Lower lobe of right lung (tissue), 2 donors: ENCODE results near the gene ALKBH4. TPM values are rescaled to one million over a fixed set of nuclear protein-coding genes. Genes with fewer than 3 reads are reported as not detected.

Source experiments
- ATAC-seq, 2 donors: fragments of 200-7000 bp; cut with Tn5 transposase; one replicate each; pipeline ENCODE4 v1.9.1; 2020 to 2022; ENCODE audit warnings: mild to moderate bottlenecking in 2 of 2, moderate library complexity in 2 of 2
- DNase-seq: peaks from one replicate; pipeline ENCODE4 v3.0.0-alpha.2; 2020
- H3K27ac ChIP-seq: fragments of 200-600 bp; one replicate; pipeline ENCODE4 v1.8.0; 2022
- H3K27me3 ChIP-seq: fragments of 200-600 bp; one replicate; pipeline ENCODE4 v1.8.0; 2022; ENCODE audit warnings: low read depth
- H3K36me3 ChIP-seq: fragments of 200-600 bp; one replicate; pipeline ENCODE4 v1.8.0; 2022; ENCODE audit warnings: mild to moderate bottlenecking
- H3K4me1 ChIP-seq: fragments of 200-600 bp; one replicate; pipeline ENCODE4 v1.8.0; 2022
- H3K4me3 ChIP-seq: fragments of 200-600 bp; one replicate; pipeline ENCODE4 v1.8.0; 2022; ENCODE audit warnings: mild to moderate bottlenecking
- H3K9me3 ChIP-seq: fragments of 200-600 bp; one replicate; pipeline ENCODE4 v1.8.0; 2022
- CTCF ChIP-seq: fragments of 200-600 bp; IDR thresholded peaks from one replicate; pipeline ENCODE4 v1.8.0; 2022; ENCODE audit warnings: antibody characterized with exemption, mild to moderate bottlenecking
- intact Hi-C: fragments of 100-400 bp; cut with DNase I; formaldehyde crosslinking; loops from one replicate; pipeline ENCODE4 v1.11.0; 2022
- total RNA-seq: library from RNA; stranded (reverse); fragmentation: NEBNext Ultra II Directional; extraction: Animal tissue kit (Norgen Biotek cat#: 25700); gene quantifications from one replicate; pipeline ENCODE4 v1.2.1, GENCODE V29; 2021
- donor health status: DM: no; HTN: yes; CAD: no; lungs with severe emphysema.

Gene ALKBH4
- total RNA-seq, 1 donor from 2014 or later: 10.6 TPM

GRCh38 chr7:102429141-102429899 lies 35.3 kb downstream of the ALKBH4 start:
- peaks cover 19% of the 10 kb centered on the region for H3K36me3 ChIP-seq
- no peaks in the 10 kb centered on the region for H3K27me3 ChIP-seq
- peaks cover 40% of the 10 kb centered on the region for H3K4me1 ChIP-seq
- no peak overlapping the region for H3K4me3 ChIP-seq
- intact Hi-C loops: no loop called here
- DNase-seq (no peak), ATAC-seq (no peak)
- H3K27ac ChIP-seq: no peak overlapping the region
- no peak for TF ChIP-seq CTCF
- H3K9me3 ChIP-seq: no peaks in the 10 kb centered on the region

GRCh38 chr7:102427019-102427405 lies 37.7 kb downstream of the ALKBH4 start:
- H3K27ac ChIP-seq: peak overlapping the region; percentile 87

GRCh38 chr7:102426268-102427018 lies 38.2 kb downstream of the ALKBH4 start:
- intact Hi-C loops: no loop called here
- Histone ChIP-seq H3K27me3 (no peaks in the 10 kb centered on the region), H3K9me3 (no peaks in the 10 kb centered on the region), H3K4me3 (peak overlapping the region; percentile 21), H3K36me3 (peaks cover 35% of the 10 kb centered on the region), H3K27ac (peak overlapping the region; percentile 87), H3K4me1 (peaks cover 18% of the 10 kb centered on the region)
- DNase-seq (peak; percentile 71), ATAC-seq (peak; percentile 71 to 74)
- TF ChIP-seq CTCF: no peak

More at GRCh38 chr7:102427019-102427405, 37.7 kb downstream of the ALKBH4 start:
- no peak for TF ChIP-seq CTCF
- Histone ChIP-seq H3K27me3 (no peaks in the 10 kb centered on the region), H3K4me1 (peaks cover 24% of the 10 kb centered on the region), H3K4me3 (no peak overlapping the region), H3K36me3 (peaks cover 30% of the 10 kb centered on the region), H3K9me3 (no peaks in the 10 kb centered on the region)
- DNase-seq (no peak), ATAC-seq (no peak)
- intact Hi-C loops: no loop called here

GRCh38 chr7:102425639-102426267 lies 38.9 kb downstream of the ALKBH4 start:
- DNase-seq (peak; percentile 84), ATAC-seq (peak; percentile 76 to 79)
- Histone ChIP-seq H3K4me1 (peaks cover 15% of the 10 kb centered on the region), H3K4me3 (peak overlapping the region; percentile 21), H3K36me3 (peaks cover 42% of the 10 kb centered on the region), H3K9me3 (no peaks in the 10 kb centered on the region), H3K27me3 (no peaks in the 10 kb centered on the region), H3K27ac (peak overlapping the region; percentile 87)
- intact Hi-C loops: no loop called here
- no peak for TF ChIP-seq CTCF

DNA sequence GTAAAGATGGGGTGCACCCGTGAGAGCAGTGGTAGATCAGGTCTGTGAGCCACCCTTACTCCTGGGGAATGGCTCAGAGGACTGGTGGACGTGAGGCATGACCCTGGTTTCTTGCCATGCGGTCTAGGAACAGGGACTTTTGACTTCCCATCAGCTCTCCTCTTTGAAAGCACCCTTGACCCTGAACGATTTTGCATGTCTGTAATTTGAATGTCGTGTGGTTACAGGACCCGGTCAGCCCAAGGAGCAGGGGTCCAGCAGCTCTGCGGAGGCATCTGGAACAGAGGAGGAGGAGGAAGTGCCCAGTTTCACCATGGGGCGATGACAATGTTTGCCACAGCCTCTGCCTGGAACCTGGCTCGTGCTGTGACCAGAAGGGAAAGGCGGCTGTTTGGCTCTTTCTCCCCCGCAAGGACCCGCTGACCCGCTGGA lies 39.9 kb downstream of the ALKBH4 start:
- no peak for TF ChIP-seq CTCF
- H3K27ac ChIP-seq: peak overlapping the region; percentile 87
- peaks cover 51% of the 10 kb centered on the region for H3K36me3 ChIP-seq
- H3K9me3 ChIP-seq: no peaks in the 10 kb centered on the region
- H3K27me3 ChIP-seq: no peaks in the 10 kb centered on the region
- ATAC-seq (peak; percentile 34 to 36), DNase-seq (peak; percentile 64)
- no peak overlapping the region for H3K4me3 ChIP-seq
- intact Hi-C loops: no loop called here
- peaks cover 15% of the 10 kb centered on the region for H3K4me1 ChIP-seq
